Ectodermal cell (in vitro differentiated cells): Measurements from ENCODE around the gene AMY1B.
"Not testable (repeated sequence)": the region's sequence is repeated elsewhere in the genome, so short reads cannot be mapped to it uniquely, and the experiment has no call there.

ENCODE experiments used
- H3K27ac ChIP-seq: 2 replicates; pipeline ENCODE4 v1.7.0; 2013; ENCODE audit warnings: mild to moderate bottlenecking, low read depth, low read length; ENCODE audit not compliant: insufficient read depth, poor library complexity, severe bottlenecking
- H3K27me3 ChIP-seq: 2 replicates; pipeline ENCODE4 v1.7.0; 2013; ENCODE audit warnings: mild to moderate bottlenecking, low read length; ENCODE audit not compliant: insufficient read depth, control insufficient read depth, poor library complexity, severe bottlenecking
- H3K36me3 ChIP-seq: one replicate; pipeline ENCODE4 v1.7.0; 2013; ENCODE audit warnings: low read length; ENCODE audit not compliant: control insufficient read depth, insufficient read depth
- H3K4me1 ChIP-seq: one replicate; pipeline ENCODE4 v1.7.0; 2013; ENCODE audit warnings: low read length; ENCODE audit not compliant: control insufficient read depth, insufficient read depth
- H3K4me3 ChIP-seq: 2 replicates; pipeline ENCODE4 v1.7.0; 2013; ENCODE audit warnings: low read depth, low read length, control low read depth; ENCODE audit not compliant: insufficient read depth
- H3K9me3 ChIP-seq: 2 replicates; pipeline ENCODE4 v1.7.0; 2013; ENCODE audit warnings: mild to moderate bottlenecking, low read length, moderate library complexity; ENCODE audit not compliant: control insufficient read depth
- WGBS, 2 experiments: methylation state at CpG; one replicate each; pipeline ENCODE4 v1.1.7; 2013; ENCODE audit warnings: missing lambda C conversion rate in 2 of 2; 5-methylcytosine and 5-hydroxymethylcytosine counted together

The AMY1B gene

GRCh38 chr1:103697430-103697829 lies 1.4 kb upstream of the AMY1B start:
- H3K4me1 ChIP-seq, H3K27me3 ChIP-seq, H3K27ac ChIP-seq, H3K9me3 ChIP-seq, H3K4me3 ChIP-seq, H3K36me3 ChIP-seq: not testable (repeated sequence)
- WGBS, 2 experiments = no CpG with 5 or more reads among the region's 6 CpGs

- H3K4me1 ChIP-seq, H3K27ac ChIP-seq, H3K27me3 ChIP-seq, H3K36me3 ChIP-seq, H3K9me3 ChIP-seq, H3K4me3 ChIP-seq: not testable (repeated sequence)
- no CpG with 5 or more reads among the region's 3 CpGs for WGBS, 2 experiments
Observed at GRCh38 chr1:103676335-103676734, 19.7 kb downstream of the AMY1B start.

- WGBS, 2 experiments = no CpG with 5 or more reads among the region's 5 CpGs
- H3K4me3 ChIP-seq, H3K4me1 ChIP-seq, H3K27ac ChIP-seq, H3K9me3 ChIP-seq, H3K36me3 ChIP-seq, H3K27me3 ChIP-seq: not testable (repeated sequence)
Observed at GRCh38 chr1:103655460-103655859, 40.5 kb downstream of the AMY1B start, which contains the start of gene AMY1A. Gene AMY1A (plus strand): TSS chr1:103655760. CDS start chr1:103656331, 571 bp downstream.

GRCh38 chr1:103654133-103654532 lies 41.9 kb downstream of the AMY1B start:
- not testable (repeated sequence) for H3K27me3 ChIP-seq, H3K27ac ChIP-seq, H3K36me3 ChIP-seq, H3K4me1 ChIP-seq, H3K9me3 ChIP-seq, H3K4me3 ChIP-seq
- WGBS, 2 experiments = no CpG with 5 or more reads among the region's 6 CpGs

GRCh38 chr1:103650889-103651288 lies 45.1 kb downstream of the AMY1B start:
- H3K27me3 ChIP-seq, H3K27ac ChIP-seq, H3K36me3 ChIP-seq, H3K4me3 ChIP-seq, H3K4me1 ChIP-seq, H3K9me3 ChIP-seq: not testable (repeated sequence)
- WGBS, 2 experiments = no CpG with 5 or more reads among the region's 4 CpGs

GRCh38 chr1:103650305-103650704 lies 45.7 kb downstream of the AMY1B start:
- H3K27ac ChIP-seq, H3K36me3 ChIP-seq: not testable (repeated sequence)
- WGBS, 2 experiments = no CpG with 5 or more reads among the region's 3 CpGs

GRCh38 chr1:103643908-103644307 lies 52.1 kb downstream of the AMY1B start:
- not testable (repeated sequence) for H3K27me3 ChIP-seq, H3K4me3 ChIP-seq, H3K9me3 ChIP-seq, H3K36me3 ChIP-seq, H3K27ac ChIP-seq, H3K4me1 ChIP-seq
- no CpG with 5 or more reads among the region's 3 CpGs for WGBS, 2 experiments

More at GRCh38 chr1:103650305-103650704, 45.7 kb downstream of the AMY1B start:
- not testable (repeated sequence) for H3K9me3 ChIP-seq, H3K4me3 ChIP-seq, H3K4me1 ChIP-seq, H3K27me3 ChIP-seq

GRCh38 chr1:103641194-103641593 lies 54.8 kb downstream of the AMY1B start:
- WGBS, 2 experiments = no CpG with 5 or more reads among the region's 3 CpGs

More at GRCh38 chr1:103641194-103641593, 54.8 kb downstream of the AMY1B start:
- H3K27me3 ChIP-seq, H3K4me1 ChIP-seq, H3K9me3 ChIP-seq, H3K27ac ChIP-seq, H3K4me3 ChIP-seq, H3K36me3 ChIP-seq: not testable (repeated sequence)
